Stimulated activated CD8-positive, alpha-beta memory T cell treated with anti-CD3 and anti-CD28 coated beads, Interleukin-7, amount 100 ng/mL, for 4 hours (primary cell): ENCODE results near the gene SEC24C.
"Not testable (repeated sequence)": the region's sequence is repeated elsewhere in the genome, so short reads cannot be mapped to it uniquely, and the experiment has no call there.

Experiments used
- DNase-seq, 2 donors: peaks; one replicate each; pipeline ENCODE4 v3.0.0-alpha.2; 2020; ENCODE audit warnings: low read depth in 2 of 2

The SEC24C gene

DNA sequence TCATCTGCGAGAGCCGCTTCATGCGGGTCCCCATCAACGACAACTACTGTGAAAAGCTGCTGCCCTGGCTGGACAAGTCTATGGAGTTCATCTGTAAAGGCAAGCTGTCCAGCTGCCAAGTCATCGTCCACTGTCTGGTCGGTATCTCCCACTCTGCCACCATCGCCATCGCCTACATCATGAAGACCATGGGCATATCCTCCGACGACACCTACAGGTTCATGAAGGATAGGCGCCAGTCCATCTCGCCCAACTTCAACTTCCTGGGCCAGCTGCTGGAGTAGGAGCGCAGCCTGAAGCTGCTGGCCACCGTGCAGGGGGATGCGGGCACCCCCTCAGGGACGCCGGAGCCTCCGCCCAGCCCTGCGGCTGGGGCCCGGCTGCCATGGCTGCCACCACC, 11.7 kb upstream of the SEC24C start:
- DNase-seq = no peak

DNA sequence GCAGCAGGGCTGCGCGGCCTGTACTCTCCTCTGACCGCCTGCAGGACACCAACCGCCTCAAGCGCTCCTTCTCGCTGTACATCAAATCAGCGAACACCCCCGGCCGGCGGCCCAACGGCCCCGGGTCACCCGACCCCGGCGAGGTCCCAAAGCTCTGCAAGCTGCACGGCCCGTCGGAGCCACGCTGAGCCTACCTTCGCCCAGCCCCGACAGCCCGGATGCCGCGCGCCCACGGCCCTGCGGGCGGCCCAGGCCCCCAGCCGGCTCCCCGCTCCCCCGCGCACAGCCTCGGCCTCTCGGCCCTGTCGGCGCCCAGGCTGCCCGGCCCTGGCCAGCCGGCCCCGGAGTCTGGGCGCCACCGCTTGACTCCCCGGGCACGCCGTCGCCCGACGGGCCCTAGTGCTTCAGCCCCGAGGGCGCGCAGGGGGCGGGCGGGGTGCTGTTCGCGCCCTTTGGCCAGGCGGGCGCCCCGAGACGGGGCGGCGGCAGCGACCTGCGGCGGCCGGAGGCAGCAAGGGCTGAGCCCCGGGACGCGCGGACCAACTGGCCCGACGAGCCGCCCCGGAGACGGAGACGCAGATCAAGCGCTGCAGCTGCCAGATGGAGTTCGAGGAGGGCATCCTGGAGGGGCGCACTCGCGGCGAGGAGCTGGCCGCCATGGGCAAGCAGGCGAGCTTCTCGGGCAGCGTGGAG, 11.1 kb upstream of the SEC24C start:
- DNase-seq = no peak

DNA sequence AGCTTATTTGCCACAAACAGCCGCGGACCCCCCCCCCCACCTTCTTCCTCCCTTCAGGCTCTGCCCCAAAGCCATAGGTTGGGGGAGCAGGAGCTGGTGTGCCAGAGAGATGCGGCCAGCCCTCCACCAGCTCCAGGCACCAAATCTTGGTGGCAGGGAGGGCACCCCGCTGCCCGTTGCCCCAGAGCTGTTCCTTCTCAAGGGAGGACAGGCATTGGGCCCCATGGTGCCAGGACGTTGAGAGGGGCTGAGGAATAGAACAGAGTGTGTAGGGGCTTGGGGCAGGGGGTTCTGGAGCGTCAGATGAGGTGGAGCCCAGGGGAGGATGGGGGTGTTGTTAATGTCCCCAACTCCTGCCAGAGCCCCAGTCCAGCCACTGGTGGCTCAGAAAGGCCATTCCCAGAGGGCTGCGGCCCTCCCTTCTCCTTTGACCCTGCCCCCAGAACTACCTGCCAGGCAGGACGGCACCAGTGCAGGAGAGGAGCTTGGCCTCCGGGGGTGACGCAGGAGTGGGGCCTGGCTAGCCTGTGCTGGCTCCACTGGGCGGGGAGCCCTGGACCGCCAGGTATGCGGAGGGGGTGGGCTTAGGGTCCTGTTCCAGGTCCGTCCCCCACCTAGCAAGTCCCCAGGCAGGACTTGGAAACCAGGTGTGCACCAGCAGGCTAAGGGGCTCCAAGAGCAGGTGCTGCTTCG, 10.0 kb upstream of the SEC24C start:
- no peak for DNase-seq

DNA sequence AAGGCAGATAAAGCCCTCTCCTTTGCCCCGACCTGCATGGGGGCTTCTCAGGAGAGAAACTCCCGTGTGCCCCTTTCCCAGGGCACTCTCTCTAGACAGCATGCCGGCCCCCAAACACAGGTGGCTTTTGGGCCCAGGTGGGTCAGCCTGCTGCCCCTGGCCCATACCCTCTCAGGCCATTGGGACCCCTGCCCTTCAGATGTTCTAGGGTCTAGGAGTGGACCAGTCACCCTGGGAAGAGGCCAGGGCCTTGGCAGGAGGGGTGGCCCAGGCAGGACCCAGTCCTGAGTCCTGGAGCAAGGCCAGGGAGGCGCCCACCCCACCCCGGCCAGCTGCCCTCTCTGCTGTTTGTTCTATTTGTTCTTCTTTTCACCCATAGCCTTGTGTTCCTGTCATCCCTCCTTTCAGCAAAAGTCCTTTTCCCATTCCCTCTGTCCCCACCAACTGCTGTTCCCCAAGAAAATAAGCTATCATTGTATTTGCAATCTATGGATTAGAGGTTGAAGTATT, 9.3 kb upstream of the SEC24C start:
- no peak for DNase-seq

DNA sequence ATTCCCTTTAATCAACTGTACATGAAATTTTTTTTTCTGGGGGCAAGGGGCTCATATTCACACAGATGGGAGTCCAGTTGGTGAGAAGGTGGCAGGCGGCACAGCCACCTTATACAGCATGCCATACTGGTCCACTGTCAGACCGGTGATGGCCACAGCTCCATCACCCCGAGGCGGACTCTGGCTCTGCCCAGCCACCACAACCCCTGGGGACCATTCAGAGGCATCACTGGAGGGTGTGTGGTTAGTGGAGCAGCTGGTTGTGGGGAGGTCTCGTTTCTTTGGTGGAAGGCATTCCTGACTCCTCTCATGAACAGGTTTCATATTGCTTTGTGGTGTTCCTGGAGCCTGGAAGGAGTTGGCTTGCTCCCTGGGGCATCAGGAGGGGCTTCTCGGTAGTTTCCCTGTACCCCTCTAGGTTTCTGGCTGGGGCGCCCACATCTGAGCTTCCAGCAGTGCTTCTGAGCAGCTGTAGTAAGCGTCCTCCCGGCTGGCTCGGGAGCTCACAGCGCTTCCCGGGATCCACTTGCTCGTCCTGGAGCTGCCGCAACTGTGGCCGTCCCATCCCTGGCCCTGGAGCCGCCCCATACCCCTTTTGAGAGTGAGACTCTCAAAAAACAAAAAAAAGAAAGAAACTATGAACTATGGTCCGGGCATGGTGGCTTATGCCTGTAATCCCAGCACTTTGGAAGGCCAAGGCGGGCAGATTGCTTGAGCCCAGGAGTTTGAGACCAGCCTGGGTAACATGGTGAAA, 3.5 kb upstream of the SEC24C start:
- not testable (repeated sequence) for DNase-seq

DNA sequence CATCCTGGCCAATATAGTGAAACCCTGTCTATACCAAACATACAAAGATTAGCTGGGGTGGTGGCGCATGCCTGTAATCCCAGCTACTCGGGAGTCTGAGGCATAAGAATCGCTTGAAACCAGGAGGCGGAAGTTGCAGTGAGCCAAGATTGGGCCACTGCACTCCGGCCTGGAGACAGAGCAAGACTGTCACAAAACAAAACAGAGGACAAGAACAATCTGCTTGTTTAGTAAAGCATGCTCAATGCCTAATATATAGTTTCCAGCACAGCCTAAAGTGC, 1.8 kb upstream of the SEC24C start:
- DNase-seq = no peak

DNA sequence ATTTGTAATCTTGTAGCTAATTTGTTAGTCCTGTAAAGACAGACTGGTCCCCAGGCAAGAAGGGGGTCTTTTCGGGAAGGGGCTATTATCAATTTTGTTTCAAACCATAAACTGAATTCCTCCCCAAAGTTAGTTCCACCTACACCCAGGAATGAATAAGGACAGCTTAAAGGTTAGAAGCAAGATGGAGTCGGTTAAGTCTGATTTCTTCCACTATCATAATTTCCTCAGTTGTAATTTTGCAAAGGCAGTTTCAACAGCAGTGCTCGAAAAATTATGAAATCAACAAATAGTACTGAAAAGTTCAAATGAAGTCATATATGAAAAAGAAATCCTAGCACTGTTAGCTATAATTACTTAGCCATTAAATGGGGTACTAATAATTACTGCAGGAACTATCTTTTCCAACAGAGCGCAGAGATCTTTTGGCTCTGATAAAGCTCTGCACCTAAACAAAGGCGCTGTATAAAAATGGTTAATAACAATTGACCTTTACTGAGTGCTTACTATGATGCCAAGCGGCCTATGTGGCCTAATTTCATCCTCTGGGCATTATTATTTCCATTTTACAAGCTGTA, 756 bp upstream of the SEC24C start:
- DNase-seq = no peak

DNA sequence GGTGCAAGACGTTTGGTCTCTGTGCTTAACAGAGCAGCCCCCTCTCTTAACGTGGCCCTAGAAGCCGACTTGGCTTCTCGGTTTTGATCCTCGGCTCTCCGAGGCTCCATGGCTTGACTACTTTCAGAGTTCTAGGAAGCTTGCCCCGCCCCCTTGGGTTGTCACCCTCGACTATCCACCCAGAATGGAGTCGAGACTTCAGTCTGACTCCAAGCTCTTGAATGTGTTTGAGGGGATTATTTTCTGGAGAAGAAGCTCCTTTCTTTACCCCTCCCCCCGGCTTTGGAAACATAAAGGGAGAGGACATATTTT, 448 bp downstream of the SEC24C start:
- peak; percentile 40 to 51 for DNase-seq

DNA sequence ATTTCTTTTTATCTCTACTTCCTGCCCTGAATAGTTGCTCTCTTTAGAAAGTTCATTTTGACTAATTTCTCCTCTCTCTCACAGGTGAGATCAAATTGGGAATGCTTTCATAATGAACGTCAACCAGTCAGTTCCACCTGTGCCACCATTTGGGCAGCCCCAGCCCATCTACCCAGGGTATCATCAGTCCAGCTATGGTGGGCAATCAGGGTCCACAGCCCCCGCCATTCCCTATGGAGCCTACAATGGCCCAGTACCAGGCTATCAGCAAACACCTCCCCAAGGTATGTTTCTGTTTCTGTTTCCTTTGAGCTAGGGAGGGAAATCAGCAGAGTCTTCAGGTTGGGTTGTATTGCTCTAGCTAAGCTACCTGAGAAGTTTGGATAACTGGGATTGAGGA, 2.5 kb downstream of the SEC24C start:
- DNase-seq = no peak

DNA sequence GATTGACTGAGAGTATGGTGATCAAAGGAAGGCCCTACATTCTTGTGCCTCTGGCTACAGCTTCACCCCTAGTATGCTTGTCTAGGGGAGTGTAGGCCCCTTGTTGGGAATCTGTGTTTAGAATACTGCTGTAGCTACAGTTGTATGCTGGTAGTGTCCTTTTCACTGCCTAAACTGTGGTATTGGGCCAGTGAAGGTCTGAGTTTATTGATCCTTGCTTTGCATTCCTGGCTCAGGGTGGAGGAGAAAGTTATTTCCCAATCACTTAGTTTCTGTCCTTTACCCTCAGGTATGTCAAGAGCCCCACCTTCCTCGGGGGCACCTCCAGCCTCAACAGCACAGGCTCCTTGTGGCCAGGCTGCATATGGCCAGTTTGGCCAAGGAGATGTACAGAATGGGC, 6.6 kb downstream of the SEC24C start:
- DNase-seq = no peak

DNA sequence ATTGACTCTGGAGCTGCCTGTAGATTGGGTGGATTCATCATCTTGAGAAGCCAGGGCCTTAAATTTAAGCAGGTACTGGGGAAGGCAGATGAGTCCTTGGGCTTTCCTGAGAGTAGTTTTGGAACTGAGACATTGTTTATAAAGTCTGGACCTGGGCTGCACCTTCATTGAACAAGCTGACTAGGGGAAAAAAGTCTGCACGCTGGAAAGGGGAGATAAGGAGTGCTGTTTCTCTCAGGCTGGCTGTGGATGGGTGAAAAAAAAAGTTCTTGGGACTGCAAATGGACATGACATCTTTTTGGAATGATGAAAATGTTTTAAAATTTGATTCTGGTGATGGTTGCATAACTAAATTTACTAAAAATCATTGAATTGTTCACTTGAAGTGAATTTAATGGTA, 12.0 kb downstream of the SEC24C start:
- DNase-seq = no peak

DNA sequence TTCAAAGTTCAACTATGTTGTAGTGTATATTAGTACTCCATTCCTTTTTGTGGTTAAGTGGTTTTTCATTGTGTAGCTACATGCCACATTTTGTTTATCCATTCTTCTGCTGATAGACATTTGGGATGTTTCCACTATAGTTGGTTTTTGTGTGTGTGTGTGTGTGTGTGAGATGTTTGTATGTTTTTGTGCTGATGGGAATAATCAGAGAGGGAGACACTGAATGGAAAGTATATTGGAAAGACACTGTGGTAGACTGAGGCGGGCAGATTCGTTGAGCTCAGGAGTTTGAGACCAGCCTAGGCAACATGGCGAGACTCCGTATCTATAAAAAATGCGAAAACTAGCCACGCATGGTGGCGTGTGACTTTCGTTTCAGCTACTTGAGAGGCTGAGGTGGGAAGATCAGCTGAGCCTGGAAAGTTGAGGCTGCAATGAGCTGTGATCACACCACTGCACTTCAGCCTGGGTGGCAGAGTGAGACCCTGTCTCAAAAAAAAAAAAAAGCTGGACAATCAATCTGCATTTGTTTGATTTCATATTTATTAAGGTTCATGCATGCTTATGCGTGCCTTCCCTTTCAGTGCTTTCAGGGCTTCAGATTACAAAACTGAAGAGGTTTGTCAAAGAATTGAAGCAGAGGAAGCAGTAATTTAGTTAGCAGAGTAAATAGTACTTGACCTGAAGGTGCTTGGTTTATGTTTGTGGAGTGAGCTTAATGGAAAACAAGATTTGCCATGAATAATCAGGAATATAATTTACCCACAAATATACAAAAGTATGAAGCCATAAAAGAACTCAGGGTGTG, 14.7 kb downstream of the SEC24C start:
- no peak for DNase-seq

DNA sequence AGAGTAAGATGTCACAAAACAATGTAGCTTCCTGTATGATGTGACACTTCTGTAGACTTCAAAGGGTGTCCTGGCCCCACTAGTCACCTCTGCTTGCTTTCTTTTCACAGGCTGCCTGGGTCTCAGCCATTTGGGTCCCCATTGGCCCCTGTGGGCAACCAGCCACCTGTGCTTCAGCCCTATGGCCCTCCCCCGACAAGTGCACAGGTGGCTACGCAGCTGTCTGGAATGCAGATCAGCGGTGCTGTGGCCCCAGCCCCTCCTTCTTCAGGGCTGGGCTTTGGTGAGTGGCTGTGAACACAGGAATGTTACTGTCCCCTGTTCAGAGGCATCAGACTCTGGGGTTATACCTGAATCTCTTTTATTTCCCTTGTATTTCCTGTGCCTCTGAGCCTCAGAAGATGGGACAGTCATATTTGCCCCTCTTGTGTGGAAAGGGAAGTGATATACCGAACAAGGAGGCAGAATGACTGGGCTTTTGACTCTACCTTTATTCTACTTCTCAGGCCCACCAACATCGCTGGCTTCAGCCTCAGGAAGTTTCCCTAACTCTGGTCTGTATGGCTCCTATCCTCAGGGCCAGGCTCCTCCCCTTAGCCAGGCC, 15.4 kb downstream of the SEC24C start:
- peak in 1 of 2 donors; percentile 42 for DNase-seq

DNA sequence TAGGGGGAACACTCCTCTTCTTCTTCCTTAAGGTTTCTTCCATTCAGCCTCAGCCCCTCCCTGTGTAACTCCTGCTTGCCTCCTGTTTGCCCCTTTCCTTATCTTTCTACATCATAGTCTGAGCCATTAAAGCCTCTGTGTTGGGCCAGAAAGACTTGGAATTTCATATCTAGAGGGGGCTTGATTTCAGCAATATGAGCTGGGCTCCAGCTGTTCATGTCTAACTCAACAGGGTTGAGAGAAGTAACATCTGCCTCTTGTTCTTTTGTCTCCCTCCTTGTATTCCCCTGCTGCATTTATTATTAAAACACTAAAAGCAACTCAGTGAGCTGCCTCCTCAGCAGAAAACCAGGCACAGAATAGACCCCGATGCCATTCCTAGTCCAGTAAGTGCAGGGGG, 17.6 kb downstream of the SEC24C start:
- DNase-seq = no peak

DNA sequence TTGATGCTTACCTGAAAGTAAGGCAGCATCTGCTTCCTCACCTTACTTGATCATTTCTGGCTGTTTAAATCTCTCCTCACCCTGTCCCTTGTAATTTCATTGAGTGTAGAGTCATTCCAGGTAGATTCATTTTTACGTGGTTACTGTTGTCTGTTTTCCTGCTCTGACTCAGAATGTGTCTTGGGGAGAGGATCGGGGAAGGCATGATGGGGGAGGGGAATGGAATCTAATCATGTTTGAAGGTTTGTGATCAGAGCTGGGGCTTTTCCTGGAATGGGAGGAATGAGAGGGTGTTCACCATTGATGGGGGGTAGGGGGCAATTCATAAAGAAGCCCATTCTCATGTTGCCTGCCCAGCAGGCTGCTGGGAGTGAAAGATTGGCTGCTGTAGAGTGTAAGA, 18.7 kb downstream of the SEC24C start:
- DNase-seq = no peak

DNA sequence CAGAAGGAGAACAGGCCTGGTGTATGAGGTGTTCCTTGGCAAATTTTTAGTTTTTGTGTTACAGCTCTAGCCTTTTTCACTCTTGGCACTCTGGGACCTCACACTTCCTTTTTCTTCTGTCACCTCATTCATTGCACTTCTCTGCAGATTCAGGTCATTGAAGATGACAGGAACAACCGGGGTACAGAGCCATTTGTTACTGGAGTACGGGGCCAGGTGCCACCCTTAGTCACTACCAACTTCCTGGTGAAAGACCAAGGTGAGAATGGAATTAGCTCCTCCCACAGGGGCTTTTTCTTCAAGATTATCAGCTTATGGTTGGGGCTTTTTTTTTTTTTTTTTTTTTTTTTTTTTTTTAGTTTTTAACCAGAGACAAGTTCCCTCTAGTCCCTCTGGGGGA, 19.2 kb downstream of the SEC24C start:
- no peak for DNase-seq

DNA sequence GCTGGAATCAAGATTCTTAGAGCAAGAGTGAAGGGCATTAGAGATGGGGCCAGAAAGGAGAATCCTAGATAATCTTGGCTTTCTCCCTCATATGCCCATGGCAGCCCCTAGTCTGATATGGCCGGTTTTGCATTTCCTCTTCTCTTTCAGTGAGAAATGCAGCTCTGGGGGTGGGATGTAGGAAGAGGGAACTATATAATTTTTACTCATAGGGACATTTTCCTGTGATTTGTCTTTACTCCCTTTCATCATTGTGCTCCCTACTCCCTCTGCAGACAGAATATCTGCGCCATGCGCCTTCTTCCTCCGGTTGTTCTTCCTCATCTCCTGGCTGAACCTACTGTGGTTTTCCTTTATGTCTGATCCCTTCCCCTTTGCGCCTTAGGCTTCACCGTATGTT, 20.9 kb downstream of the SEC24C start:
- no peak for DNase-seq

DNA sequence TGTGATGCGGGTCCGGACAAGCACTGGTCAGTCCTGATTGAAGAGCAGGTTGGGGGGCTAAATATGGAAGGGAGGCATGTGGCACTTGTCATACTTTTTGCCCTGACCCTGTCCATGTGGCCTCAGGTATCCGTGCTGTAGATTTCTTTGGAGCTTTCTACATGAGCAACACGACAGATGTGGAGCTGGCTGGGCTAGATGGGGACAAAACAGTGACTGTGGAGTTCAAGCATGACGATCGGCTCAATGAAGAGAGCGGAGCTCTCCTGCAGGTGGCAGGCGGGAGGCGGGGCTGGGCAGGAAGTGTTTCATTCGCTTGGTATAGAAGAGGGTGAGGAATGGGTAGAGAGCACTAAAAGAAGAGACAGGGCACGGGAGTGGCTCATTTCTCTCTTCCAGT, 24.7 kb downstream of the SEC24C start:
- DNase-seq = peak in 1 of 2 donors; percentile 42

DNA sequence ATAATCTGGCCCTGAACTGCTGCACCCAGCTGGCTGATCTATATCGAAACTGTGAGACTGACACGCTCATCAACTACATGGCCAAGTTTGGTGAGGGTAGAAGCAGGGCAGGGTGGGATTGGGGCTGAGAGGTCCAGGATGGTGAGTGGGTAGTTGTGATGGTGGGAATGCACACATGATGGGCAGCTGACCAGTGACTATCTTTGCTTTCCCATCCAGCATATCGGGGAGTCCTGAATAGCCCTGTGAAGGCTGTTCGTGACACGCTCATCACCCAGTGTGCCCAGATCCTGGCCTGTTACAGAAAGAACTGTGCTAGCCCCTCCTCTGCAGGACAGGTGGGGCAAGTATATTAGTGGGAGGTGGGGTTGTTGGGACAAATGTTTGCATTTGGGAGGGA, 25.2 kb downstream of the SEC24C start:
- no peak for DNase-seq

DNA sequence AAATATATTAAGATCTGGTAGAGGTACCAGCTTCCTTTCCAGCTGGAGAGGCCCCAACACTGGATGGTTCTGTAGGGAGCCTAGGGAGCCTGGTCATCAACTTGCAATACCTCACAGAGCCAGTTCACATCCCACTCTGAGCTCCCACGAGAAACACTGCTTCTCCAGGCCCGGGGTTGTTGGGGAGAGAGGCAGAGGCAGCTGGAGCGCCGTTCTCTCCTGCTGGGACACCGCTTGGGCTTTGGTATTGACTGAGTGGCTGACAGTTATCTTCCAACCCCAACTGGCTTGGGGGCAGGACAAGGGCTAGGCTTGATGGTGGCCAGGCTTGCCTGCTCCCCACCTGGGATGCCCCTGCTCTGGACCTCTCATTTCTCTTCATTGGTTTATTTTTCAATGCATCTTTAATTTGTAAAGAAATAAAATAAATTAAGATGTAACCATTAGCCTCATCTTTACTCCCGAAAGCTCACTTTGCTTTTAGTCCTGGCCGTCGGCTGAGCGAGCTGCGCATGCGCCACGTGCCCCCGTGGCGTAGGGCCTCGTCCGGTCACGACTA, 27.6 kb downstream of the SEC24C start:
- DNase-seq = peak; percentile 54 to 75
